HG02970 (cell line): Measurements from ENCODE around the gene GNPDA2.

ENCODE experiments used
- ATAC-seq: cut with Tn5 transposase; IDR thresholded peaks from one replicate; pipeline ENCODE4 v1.9.1; 2021; ENCODE audit warnings: mild to moderate bottlenecking, moderate library complexity, moderate number of reproducible peaks; ENCODE audit not compliant: unreplicated experiment, low FRiP score

Gene GNPDA2

GRCh38 chr4:44684648-44685047, 41.7 kb downstream of the GNPDA2 start:
- ATAC-seq: no peak

- peak; percentile 5 for ATAC-seq
These were observed 47.3 kb downstream of the GNPDA2 start for GRCh38 chr4:44679060-44679459.

- ATAC-seq: peak; percentile 98
These were observed 48.0 kb downstream of the GNPDA2 start, which contains the start of gene GUF1 for GRCh38 chr4:44678094-44679041. TSS of gene GUF1 (plus strand) at chr4:44678420. CDS start at chr4:44678623, 203 bp downstream.

GRCh38 chr4:44675366-44675765, 51.0 kb downstream of the GNPDA2 start:
- ATAC-seq: no peak

GRCh38 chr4:44674471-44674870, 51.9 kb downstream of the GNPDA2 start:
- no peak for ATAC-seq

- ATAC-seq: no peak
These were observed 54.7 kb downstream of the GNPDA2 start for GRCh38 chr4:44671636-44672035.

GRCh38 chr4:44670506-44671199, 55.7 kb downstream of the GNPDA2 start:
- no peak for ATAC-seq

- no peak for ATAC-seq
These were observed 57.8 kb downstream of the GNPDA2 start for GRCh38 chr4:44668526-44668925.

GRCh38 chr4:44663539-44664263, 62.7 kb downstream of the GNPDA2 start:
- ATAC-seq: no peak

GRCh38 chr4:44662623-44663005, 63.7 kb downstream of the GNPDA2 start:
- no peak for ATAC-seq

GRCh38 chr4:44661940-44662622, 64.3 kb downstream of the GNPDA2 start:
- no peak for ATAC-seq

- no peak for ATAC-seq
These were observed 66.0 kb downstream of the GNPDA2 start for GRCh38 chr4:44660396-44660795.

- no peak for ATAC-seq
These were observed 74.4 kb downstream of the GNPDA2 start for GRCh38 chr4:44652002-44652401.
